SK-N-SH (cell line): Measurements from ENCODE around the gene C9orf50. TPM values are rescaled to one million over a fixed set of nuclear protein-coding genes. Genes with fewer than 3 reads are reported as not detected.

ENCODE experiments used
- CTCF ChIA-PET: fragments of 300-600, 350-600 bp; formaldehyde crosslinking; extraction: SDS; loops from one replicate; lab custom pipeline; 2021; lab: Yijun Ruan, JAX
- POLR2A ChIA-PET: fragments of 350-600 bp; sonication (Branson Sonifier 250); formaldehyde crosslinking; extraction: SDS; loops from one replicate; lab custom pipeline; 2020; ENCODE audit warnings: antibody characterized with exemption, inconsistent platforms; lab: Yijun Ruan, JAX
- DNase-seq: peaks from one replicate; pipeline ENCODE4 v3.0.0; 2012
- H2AFZ ChIP-seq: fragments of 200-600 bp; sonication (generic); 2 replicates; pipeline ENCODE4 v1.8.1; 2016; ENCODE audit warnings: antibody characterized with exemption, mild to moderate bottlenecking, low read depth
- H3F3A ChIP-seq: fragments of 200-600 bp; sonication (generic); replicated peaks from 2 replicates; pipeline ENCODE3; 2016; ENCODE audit warnings: antibody characterized with exemption, mild to moderate bottlenecking; ENCODE audit not compliant: insufficient read depth
- H3K27ac ChIP-seq, 2 experiments: fragments of 200-500 bp in 1 of 2; fragments of 200-600 bp in 1 of 2; sonication (Bioruptor generic) in 1 of 2; sonication (generic), shearing (Covaris generic) in 1 of 2; 2 replicates each; pipeline versions ENCODE4 v1.5.1 to v1.6.1; 2014 to 2016; ENCODE audit warnings: low read depth in 2 of 2, inconsistent platforms in 1 of 2, low read length in 1 of 2, mild to moderate bottlenecking in 1 of 2, mixed read lengths in 1 of 2
- H3K27me3 ChIP-seq: fragments of 200-600 bp; sonication (generic), shearing (Covaris generic); 2 replicates; pipeline ENCODE4 v1.6.1; 2016; ENCODE audit warnings: mixed run types; ENCODE audit not compliant: insufficient read depth
- H3K36me3 ChIP-seq, 2 experiments: fragments of 200-500 bp in 1 of 2; fragments of 200-600 bp in 1 of 2; sonication (Bioruptor generic) in 1 of 2; sonication (generic) in 1 of 2; replicated peaks in 1 of 2; 2 replicates each; pipeline versions ENCODE3 to v1.5.1; 2014 to 2016; ENCODE audit warnings: low read length in 1 of 2, mild to moderate bottlenecking in 1 of 2; ENCODE audit not compliant: insufficient read depth in 2 of 2, control insufficient read depth in 1 of 2
- H3K4me1 ChIP-seq, 2 experiments: fragments of 200-500 bp in 1 of 2; fragments of 200-600 bp in 1 of 2; sonication (Bioruptor generic) in 1 of 2; sonication (generic), shearing (Covaris generic) in 1 of 2; 2 replicates each; pipeline versions ENCODE4 v1.5.1 to v1.6.1; 2014 to 2016; ENCODE audit warnings: low read depth in 1 of 2, low read length in 1 of 2, mixed run types in 1 of 2; ENCODE audit not compliant: insufficient read depth in 2 of 2, control insufficient read depth in 1 of 2
- H3K4me2 ChIP-seq: fragments of 200-600 bp; sonication (generic), shearing (Covaris generic); 2 replicates; pipeline ENCODE4 v1.6.1; 2017; ENCODE audit warnings: mixed run types
- H3K4me3 ChIP-seq, 2 experiments: fragments of 200-500 bp in 1 of 2; fragments of 200-600 bp in 1 of 2; sonication (Bioruptor generic) in 1 of 2; sonication (generic), shearing (Covaris generic) in 1 of 2; 2 replicates each; pipeline versions ENCODE4 v1.5.1 to v1.8.1; 2014 to 2016; ENCODE audit warnings: low read depth in 2 of 2, inconsistent platforms in 1 of 2, low read length in 1 of 2, mild to moderate bottlenecking in 1 of 2, mixed read lengths in 1 of 2, moderate library complexity in 1 of 2
- H3K79me2 ChIP-seq: fragments of 200-600 bp; sonication (generic); 2 replicates; pipeline ENCODE4 v1.8.1; 2017; ENCODE audit warnings: mild to moderate bottlenecking; ENCODE audit not compliant: insufficient read depth
- H3K9ac ChIP-seq: fragments of 200-600 bp; sonication (generic); 2 replicates; pipeline ENCODE4 v1.6.1; 2017; ENCODE audit warnings: mixed run types
- H3K9me2 ChIP-seq: fragments of 200-600 bp; sonication (generic); 2 replicates; pipeline ENCODE4 v1.6.1; 2017; ENCODE audit warnings: mixed run types
- H3K9me3 ChIP-seq: fragments of 200-600 bp; sonication (generic); 2 replicates; pipeline ENCODE4 v1.6.1; 2017; ENCODE audit warnings: mixed run types, mild to moderate bottlenecking, moderate library complexity
- H4K20me1 ChIP-seq: fragments of 200-600 bp; sonication (generic); 2 replicates; pipeline ENCODE4 v1.6.1; 2017; ENCODE audit warnings: mild to moderate bottlenecking, mixed run types; ENCODE audit not compliant: insufficient read depth
- CTCF ChIP-seq: fragments of 200-600 bp; sonication (generic); IDR thresholded peaks from 2 replicates; pipeline ENCODE4 v1.6.1; 2017; ENCODE audit warnings: antibody characterized with exemption, mild to moderate bottlenecking, moderate library complexity
- ELF1 ChIP-seq: IDR thresholded peaks from 2 replicates; pipeline ENCODE4 v1.4.0; 2012
- EP300 ChIP-seq, 2 experiments: IDR thresholded peaks; 2 replicates each; pipeline versions ENCODE4 v1.4.0 to v1.6.1; 2012; ENCODE audit warnings: borderline replicate concordance in 1 of 2, low read depth in 1 of 2, low read length in 1 of 2
- FOSL2 ChIP-seq: IDR thresholded peaks from 2 replicates; pipeline ENCODE4 v1.4.0; 2012; ENCODE audit warnings: low read depth, mild to moderate bottlenecking, moderate library complexity, borderline replicate concordance
- FOXM1 ChIP-seq: IDR thresholded peaks from 2 replicates; pipeline ENCODE4 v1.4.0; 2012; ENCODE audit warnings: low read depth, mild to moderate bottlenecking
- GABPA ChIP-seq: IDR thresholded peaks from 2 replicates; pipeline ENCODE4 v1.4.0; 2012; ENCODE audit warnings: low read depth, mild to moderate bottlenecking
- IRF3 ChIP-seq: fragments of 150-350 bp; IDR thresholded peaks from 2 replicates; pipeline ENCODE4 v1.6.1; 2016; ENCODE audit warnings: mild to moderate bottlenecking, low read depth, low read length
- JUND ChIP-seq: IDR thresholded peaks from 2 replicates; pipeline ENCODE4 v1.4.0; 2012
- MAX ChIP-seq: IDR thresholded peaks from 2 replicates; pipeline ENCODE4 v1.4.0; 2012; ENCODE audit warnings: low read depth
- MEF2A ChIP-seq: IDR thresholded peaks from 2 replicates; pipeline ENCODE4 v1.4.0; 2012; ENCODE audit warnings: low read depth, borderline replicate concordance
- PBX3 ChIP-seq: IDR thresholded peaks from 2 replicates; pipeline ENCODE4; 2012
- POLR2AphosphoS5 ChIP-seq: IDR thresholded peaks from 2 replicates; pipeline ENCODE4 v1.6.1; 2012; ENCODE audit warnings: low read depth, low read length
- RAD21 ChIP-seq: IDR thresholded peaks from 2 replicates; pipeline ENCODE4 v1.6.1; 2012; ENCODE audit warnings: mild to moderate bottlenecking, low read length
- SIN3A ChIP-seq: IDR thresholded peaks from 2 replicates; pipeline ENCODE4 v1.6.1; 2012; ENCODE audit warnings: low read depth, mild to moderate bottlenecking, low read length, moderate library complexity, borderline replicate concordance
- SMC3 ChIP-seq: IDR thresholded peaks from 2 replicates; pipeline ENCODE4 v1.6.1; 2012; ENCODE audit warnings: low read depth, low read length, improper control_type of control experiment
- TAF1 ChIP-seq: IDR thresholded peaks from 2 replicates; pipeline ENCODE4 v1.6.1; 2012; ENCODE audit warnings: low read depth, mild to moderate bottlenecking, low read length, moderate library complexity, borderline replicate concordance
- USF1 ChIP-seq: IDR thresholded peaks from 2 replicates; pipeline ENCODE4 v1.4.0; 2012; ENCODE audit warnings: low read depth, borderline replicate concordance
- WGBS: methylation state at CpG from one replicate; pipeline ENCODE4 v1.1.6; 2017; ENCODE audit warnings: low lambda C conversion rate; 5-methylcytosine and 5-hydroxymethylcytosine counted together
- polyA plus RNA-seq, 3 experiments: library from polyadenylated mRNA; depleted of rRNA; stranded (reverse); fragments of >200 nt; gene quantifications; 2 replicates each; pipeline ENCODE4 v1.2.3, GENCODE V29; 2012

The C9orf50 gene
- polyA plus RNA-seq, 1 of the 3 experiments (the other 2 are of a cell fraction): 0.30 TPM

GRCh38 chr9:129591916-129592315 lies 29.0 kb downstream of the C9orf50 start:
- Histone ChIP-seq H3K9me2 (no peaks in the 10 kb centered on the region), H3K79me2 (no peaks in the 10 kb centered on the region), H3K4me2 (no peak overlapping the region), H3F3A (no peaks in the 10 kb centered on the region), H3K9ac (no peak overlapping the region), H3K27me3 (no peaks in the 10 kb centered on the region), H2AFZ (no peak overlapping the region), H3K36me3 (no peaks in the 10 kb centered on the region), H3K9me3 (no peaks in the 10 kb centered on the region), H3K4me3 (no peak overlapping the region), H3K27ac (no peak overlapping the region), H3K4me1 (peaks cover 0 to under 1% of the 10 kb centered on the region in 2 experiments; a peak in 2 of 4 replicates), H4K20me1 (no peaks in the 10 kb centered on the region)
- TF ChIP-seq MEF2A (no peak), IRF3 (no peak), FOSL2 (no peak), SIN3A (no peak), FOXM1 (no peak), JUND (no peak), TAF1 (no peak), USF1 (no peak), GABPA (no peak), PBX3 (no peak), MAX (no peak), ELF1 (no peak), SMC3 (no peak), CTCF (no peak), RAD21 (no peak), POLR2AphosphoS5 (no peak), EP300 (IDR thresholded peaks at IDR 0.05; ENCODE audit: borderline replicate concordance in 1 of 2, low read depth in 1 of 2, low read length in 1 of 2) (no peak)
- ChIA-PET POLR2A (no interaction called here), CTCF (interaction anchor here (1.1 to 1.8 kb wide), 2 partner anchors 17 to 19 kb away, joined by 3 to 6 read pairs; no protein-coding TSS in a partner anchor)
- DNase-seq: no peak
- 86% methylated on average over 5 of the region's 5 CpGs for WGBS
